ENCODE measurements around the gene YES1.
"Not testable (repeated sequence)": the region's sequence is repeated elsewhere in the genome, so short reads cannot be mapped to it uniquely, and the experiment has no call there.

The YES1 gene

GRCh38 chr18:814300-815084 is 2.5 kb upstream of the YES1 start:
- DNase-seq (ENCODE audit: low read depth, low spot score), result no peak
- in situ Hi-C loops (cut with HindIII; ENCODE audit: low sequenced_read_pairs), result no loop called here
- TF ChIP-seq, protein P1, sequence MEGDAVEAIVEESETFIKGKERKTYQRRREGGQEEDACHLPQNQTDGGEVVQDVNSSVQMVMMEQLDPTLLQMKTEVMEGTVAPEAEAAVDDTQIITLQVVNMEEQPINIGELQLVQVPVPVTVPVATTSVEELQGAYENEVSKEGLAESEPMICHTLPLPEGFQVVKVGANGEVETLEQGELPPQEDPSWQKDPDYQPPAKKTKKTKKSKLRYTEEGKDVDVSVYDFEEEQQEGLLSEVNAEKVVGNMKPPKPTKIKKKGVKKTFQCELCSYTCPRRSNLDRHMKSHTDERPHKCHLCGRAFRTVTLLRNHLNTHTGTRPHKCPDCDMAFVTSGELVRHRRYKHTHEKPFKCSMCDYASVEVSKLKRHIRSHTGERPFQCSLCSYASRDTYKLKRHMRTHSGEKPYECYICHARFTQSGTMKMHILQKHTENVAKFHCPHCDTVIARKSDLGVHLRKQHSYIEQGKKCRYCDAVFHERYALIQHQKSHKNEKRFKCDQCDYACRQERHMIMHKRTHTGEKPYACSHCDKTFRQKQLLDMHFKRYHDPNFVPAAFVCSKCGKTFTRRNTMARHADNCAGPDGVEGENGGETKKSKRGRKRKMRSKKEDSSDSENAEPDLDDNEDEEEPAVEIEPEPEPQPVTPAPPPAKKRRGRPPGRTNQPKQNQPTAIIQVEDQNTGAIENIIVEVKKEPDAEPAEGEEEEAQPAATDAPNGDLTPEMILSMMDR (IDR thresholded peaks at IDR 0.05; ENCODE audit: low read depth, low read length), result no peak
- H3K4me3 ChIP-seq (ENCODE audit: low read depth, low read length), result no peak overlapping the region

- DNase-seq (ENCODE audit: low read depth, low spot score), result no peak
- peak overlapping the region; percentile 98 for H3K4me3 ChIP-seq (ENCODE audit: low read depth, low read length)
- TF ChIP-seq, protein P1 (IDR thresholded peaks at IDR 0.05; ENCODE audit: low read depth, low read length), result no peak
- in situ Hi-C loops (cut with HindIII; ENCODE audit: low sequenced_read_pairs), result no loop called here
Observed at GRCh38 chr18:813172-814071, 1.4 kb upstream of the YES1 start.

- TF ChIP-seq, protein P1 (IDR thresholded peaks at IDR 0.05; ENCODE audit: low read depth, low read length), result no peak
- peak; percentile 87 for DNase-seq (ENCODE audit: low read depth, low spot score)
- in situ Hi-C loops (cut with HindIII; ENCODE audit: low sequenced_read_pairs), result no loop called here
- peak overlapping the region; percentile 98 for H3K4me3 ChIP-seq (ENCODE audit: low read depth, low read length)
Observed at GRCh38 chr18:812376-813171, 532 bp upstream of the YES1 start.

- in situ Hi-C loops (cut with HindIII; ENCODE audit: low sequenced_read_pairs), result no loop called here
- TF ChIP-seq, protein P1 (IDR thresholded peaks at IDR 0.05; ENCODE audit: low read depth, low read length), result no peak
- peak; percentile 28 for DNase-seq (ENCODE audit: low read depth, low spot score)
- H3K4me3 ChIP-seq (ENCODE audit: low read depth, low read length), result peak overlapping the region; percentile 98
Observed at GRCh38 chr18:811182-811891, 705 bp downstream of the YES1 start.

DNA sequence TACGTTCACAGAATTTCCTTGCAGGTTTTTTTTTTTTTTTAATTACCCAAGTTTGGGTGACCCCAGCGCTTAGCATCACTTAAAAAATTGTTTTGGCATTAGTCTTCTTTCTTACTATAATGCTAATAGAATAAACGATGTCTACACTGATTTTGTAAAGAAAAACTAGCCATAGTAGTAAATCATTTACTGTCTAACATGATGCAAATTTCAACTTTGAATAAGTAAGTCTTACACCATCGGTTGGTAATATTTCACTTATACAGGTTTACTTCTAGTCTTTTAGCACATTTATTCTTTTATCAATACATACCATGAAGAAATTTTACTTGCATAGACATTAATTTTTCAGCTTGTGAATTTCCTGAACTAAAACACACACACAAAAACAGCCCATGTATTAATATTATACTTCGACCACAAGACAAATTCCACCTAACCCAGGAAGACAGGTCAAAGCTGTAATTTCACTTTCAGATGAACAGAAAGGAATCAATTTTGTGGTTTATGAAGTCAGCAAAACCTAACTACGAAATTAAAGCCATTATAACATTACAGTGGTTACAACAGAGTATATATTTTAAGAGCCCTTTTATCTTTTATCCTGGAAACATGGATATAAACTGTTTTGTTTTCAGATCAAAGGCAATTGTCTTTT is 1.9 kb downstream of the YES1 start:
- H3K4me3 ChIP-seq (ENCODE audit: low read depth, low read length), result peak overlapping the region; percentile 98

DNA sequence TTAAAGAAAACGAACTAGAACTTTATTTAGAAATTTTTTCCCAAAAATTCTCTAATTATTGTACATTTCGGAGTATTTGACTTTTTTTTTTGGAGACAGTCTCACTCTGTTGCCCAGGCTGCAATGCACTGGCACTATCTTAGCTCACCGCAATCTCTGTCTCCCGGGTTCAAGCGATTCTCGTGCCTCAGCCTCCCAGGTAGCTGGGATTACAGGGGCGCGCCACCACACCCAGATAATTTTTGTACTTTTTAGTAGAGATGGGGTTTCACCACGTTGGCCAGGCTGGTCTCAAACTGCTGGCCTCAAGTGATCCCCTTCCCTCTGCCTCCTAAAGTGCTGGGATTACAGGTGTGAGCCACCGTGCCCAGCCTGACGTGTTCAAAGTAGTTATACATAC is 2.8 kb downstream of the YES1 start:
- H3K4me3 ChIP-seq (ENCODE audit: low read depth, low read length); in situ Hi-C loops (cut with HindIII; ENCODE audit: low sequenced_read_pairs); DNase-seq (ENCODE audit: low read depth, low spot score): not testable (repeated sequence)

More for the DNA sequence above, 1.9 kb downstream of the YES1 start:
- in situ Hi-C loops (cut with HindIII; ENCODE audit: low sequenced_read_pairs), result no loop called here
- peak; percentile 19 for DNase-seq (ENCODE audit: low read depth, low spot score)
- TF ChIP-seq, protein P1 (IDR thresholded peaks at IDR 0.05; ENCODE audit: low read depth, low read length), result no peak

Data from astrocyte of the spinal cord (primary cell).